Cortex of kidney (tissue), 1 donor: ENCODE data around the gene ID3.

Experiments used
- DNase-seq: peaks from one replicate; lab custom pipeline; 2025; lab: John Stamatoyannopoulos, UW

The ID3 gene, protein sequence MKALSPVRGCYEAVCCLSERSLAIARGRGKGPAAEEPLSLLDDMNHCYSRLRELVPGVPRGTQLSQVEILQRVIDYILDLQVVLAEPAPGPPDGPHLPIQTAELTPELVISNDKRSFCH

GRCh38 chr1:23559136-23559984, at the start of gene ID3:
Gene ID3, minus strand, starts transcription at chr1:23559501. Its CDS starts 75 bp downstream, at chr1:23559426.
- no peak for DNase-seq

DNA sequence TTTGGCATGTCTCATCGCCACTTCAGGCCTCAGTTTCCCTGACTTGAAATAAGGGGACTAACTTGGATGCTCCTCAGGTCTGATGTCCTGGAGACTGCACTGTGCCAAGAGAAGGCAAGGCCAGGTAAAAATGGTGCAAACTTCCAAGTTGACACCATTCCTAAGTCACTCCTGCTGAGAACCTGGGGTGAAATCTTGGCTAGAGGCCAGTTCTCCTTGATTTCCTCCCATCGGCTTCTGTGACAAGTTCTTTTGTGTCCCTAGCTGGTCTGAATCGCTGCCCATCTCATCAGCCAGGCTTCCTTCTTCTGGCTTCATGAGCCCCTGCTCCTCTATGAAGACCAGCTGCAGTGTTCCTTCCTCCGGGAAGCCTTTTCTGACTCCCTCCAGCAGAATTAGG, 48.6 kb upstream of the ID3 start:
- no peak for DNase-seq

DNA sequence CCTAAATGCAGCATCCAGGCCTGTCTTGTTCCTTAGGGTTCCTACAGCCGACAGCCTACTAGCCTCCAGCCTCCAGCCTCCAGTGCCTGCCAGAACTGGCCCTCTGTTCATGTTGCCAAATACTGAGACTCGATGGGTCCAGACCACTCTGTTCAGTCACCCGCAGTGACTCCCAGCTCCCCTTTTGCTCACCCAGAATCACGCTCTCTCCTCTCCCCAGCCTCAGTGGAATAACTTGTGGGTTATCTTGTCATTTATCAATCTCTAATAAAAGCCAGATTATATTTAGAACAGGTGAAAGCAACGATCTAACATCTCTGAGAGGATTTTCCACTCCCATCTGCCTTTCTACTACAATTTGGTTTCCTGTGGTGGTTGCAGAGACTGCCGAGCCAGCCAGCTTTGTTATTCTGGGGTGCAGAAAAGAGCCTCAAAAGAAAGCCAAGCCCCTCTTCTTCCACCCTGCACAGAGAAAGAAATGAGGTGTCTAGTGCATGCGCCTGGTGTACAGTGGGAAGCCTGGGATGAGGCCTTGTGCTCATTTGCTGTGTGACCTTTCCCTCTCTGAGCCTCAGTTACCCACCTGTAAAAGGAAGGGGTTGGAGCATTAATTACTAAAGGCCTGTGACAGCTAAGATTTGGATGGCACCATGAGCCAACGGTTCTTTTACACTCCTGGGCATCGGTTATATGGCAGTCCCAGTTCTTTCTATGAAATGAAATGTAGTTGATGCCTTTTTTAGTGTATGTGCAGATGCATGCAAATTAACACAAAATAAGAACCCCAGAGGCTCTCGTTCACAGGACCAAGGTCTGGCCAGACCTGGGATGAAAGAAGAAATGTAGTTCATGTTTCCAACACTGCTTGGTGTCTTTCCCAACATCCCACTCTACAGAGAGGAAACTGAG, 42.9 kb upstream of the ID3 start:
- DNase-seq = no peak

- DNase-seq = no peak
Observed at GRCh38 chr1:23601135-23601967, 42.0 kb upstream of the ID3 start.

- no peak for DNase-seq
Observed at GRCh38 chr1:23600283-23600682, 41.0 kb upstream of the ID3 start.

GRCh38 chr1:23599125-23599524, 39.8 kb upstream of the ID3 start:
- no peak for DNase-seq

DNA sequence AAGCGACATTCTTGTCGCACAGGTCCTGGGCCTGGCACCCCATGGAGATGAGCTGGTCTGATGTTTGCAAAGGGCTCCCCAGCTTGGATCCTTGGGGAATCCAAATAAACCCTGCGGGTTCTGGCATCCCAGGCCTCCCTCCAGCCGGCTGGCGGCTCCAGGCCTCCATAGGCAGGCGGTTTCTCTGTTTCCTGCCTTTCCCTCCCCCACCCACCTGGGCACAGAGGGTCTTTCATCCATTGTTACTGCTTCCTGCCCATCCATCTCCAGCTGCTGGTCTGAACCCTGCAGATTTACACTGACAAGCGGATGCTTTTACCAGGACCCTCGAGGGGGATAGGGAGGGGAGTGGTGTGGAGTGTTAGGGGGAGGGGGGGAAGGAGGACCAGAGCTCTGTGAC, 39.1 kb upstream of the ID3 start:
- DNase-seq = no peak

DNA sequence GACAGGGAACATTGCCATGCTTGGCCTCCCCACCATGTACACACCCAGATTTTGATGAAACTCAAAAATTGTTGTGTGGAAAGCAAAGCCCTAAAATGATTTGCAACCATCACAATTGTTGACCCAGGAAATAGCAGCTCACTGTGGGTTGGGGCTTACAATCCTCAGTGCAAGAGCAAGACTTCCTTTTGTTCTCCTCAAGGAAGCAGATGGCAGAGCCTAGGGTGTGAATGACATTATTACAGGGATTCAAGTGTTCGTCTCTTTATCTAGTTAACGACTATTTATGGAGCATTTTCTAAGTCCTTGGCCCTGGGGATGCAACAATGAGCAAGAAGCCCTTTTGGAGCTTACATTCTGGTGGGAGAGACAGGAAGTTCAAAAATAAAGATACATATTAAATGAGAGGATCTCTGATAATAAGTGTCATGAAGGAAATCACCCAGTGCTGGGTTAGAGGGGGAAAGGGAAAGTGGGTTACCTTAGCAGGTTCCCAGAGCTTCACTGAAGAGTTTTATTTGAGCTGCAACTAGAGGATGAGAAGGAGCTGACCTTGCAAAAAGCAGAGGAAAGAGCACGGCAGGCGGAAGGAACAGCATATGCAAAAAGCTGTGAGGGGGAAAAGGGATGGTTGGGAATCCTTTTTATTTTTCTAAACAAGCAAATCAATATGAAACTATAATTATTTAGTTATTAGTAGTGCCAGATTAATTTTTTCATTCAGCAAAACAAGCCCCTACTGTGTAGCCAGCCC, 38.5 kb upstream of the ID3 start:
- DNase-seq = no peak

DNA sequence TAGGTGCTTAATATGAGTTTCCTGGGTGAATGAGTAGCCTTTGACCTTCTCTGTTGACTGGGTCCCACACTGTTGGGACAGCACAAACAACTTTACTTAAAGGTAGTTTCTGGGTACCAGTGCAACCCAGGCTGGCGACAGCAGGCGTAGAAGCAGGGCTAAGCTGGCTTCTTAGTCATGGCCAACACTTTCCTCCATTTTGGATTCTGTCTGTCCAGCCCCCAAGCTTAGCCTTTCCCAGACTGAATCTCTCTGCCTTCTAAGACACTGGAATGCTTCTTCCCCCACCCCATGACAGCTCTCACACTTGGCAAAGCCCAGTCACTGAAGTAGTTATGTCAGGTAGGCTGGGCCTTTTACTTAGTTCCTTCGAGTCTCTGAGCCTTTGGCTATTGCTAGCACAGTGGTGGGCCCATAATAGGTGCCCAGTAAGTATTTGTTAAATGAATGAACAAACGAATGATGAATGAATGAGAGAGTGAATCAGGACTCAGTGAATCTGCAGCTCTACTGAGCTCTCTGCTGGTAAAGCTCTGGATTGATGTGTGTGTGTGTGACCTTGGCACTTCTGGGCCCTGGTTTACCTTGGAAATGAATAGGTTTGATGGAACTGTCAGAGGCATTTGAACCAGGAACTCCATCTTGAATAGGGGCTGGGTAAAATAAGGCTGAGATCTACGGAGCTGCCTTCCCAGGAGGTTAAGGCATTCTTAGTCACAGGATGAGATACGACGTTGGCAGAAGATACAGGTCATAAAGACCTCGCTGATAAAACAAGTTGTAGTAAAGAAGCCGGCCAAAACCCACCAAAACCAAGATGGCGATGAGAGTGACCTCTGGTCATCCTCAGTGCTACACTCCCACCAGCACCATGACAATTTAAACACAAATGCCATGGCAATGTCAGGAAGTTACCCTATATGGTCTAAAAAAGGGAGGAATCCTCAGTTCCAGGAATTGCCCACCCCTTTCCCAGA, 37.4 kb upstream of the ID3 start:
- no peak for DNase-seq

DNA sequence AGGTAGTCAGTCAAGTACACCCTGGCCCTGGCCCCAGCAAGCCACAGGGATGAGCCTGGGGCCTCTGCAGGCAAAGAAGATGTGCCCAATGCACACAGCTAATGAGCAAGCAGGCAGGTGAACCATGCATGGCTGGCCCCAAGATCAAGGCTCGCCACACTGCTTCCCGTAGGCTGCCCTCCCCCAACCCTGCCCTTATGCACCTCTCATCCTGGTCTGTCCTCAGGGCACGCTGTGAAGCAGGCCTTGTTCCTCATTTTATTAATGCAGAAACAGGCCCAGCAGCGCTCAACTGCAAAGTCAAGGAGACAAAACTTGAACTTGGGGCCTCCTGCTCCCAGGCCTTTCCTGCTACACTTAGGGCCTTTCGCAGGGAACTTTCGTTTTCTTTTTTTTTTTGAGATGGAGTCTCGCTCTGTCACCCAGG, 35.6 kb upstream of the ID3 start:
- no peak for DNase-seq

DNA sequence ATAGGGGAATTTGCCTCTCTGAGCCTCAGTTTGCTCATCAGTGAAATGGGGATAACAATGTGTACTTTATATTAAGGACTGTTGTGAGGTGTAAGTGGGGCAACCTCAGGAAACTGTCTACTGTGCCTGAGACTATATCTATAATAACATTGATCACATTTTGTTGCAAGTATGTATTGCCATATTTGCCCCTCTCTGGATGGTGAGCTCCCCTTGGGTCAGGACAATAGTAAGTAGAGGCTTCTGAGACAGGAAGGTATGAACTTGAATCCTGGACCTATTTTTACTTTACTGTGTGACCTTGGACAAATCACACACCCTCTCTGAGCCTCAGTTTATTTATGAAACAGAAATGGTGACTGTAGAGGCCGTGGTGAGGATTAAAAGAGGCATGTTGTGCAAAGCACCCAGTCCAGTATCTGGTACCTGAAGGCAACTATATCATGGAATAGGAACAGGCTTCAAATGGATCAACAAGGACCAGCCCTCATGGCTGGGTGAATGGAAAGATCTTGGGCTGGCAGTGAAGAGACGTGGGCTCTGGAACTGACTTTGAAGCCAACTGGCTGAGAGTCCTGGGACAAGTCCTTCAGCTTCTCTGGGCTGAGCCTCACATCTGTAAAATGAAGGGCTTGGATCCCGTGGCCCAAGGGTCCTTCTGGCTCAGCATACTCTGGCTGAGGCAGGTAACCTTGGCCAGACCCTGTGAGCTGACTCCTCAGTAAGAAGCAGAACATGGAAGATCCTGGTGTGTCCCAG, 35.0 kb upstream of the ID3 start:
- no peak for DNase-seq

- DNase-seq = no peak
Observed at GRCh38 chr1:23593556-23594148, 34.4 kb upstream of the ID3 start.

DNA sequence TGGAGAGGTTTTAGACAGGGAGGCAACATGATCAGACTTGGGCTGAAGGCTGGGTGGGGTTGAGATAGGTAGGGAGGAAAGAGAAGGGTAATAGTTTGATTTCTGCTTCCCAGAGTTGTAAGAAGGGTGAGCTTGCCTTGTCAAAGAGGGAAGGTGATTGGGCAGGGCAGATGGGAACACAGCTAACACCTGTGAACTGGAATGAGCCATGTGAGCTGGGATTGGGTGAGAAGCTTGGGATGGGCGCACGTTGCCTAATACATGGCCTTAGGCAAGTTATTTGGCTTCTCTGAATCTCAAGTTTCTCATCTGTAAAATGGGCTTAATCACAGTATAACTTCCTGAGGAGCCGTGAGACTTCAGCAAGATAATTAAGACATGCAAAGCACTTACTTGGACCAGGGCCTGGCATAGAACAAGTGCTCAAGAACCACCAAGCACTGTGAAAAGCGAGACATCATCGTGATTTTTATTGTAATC, 33.8 kb upstream of the ID3 start:
- DNase-seq = no peak

GRCh38 chr1:23592209-23592892, 33.0 kb upstream of the ID3 start:
- DNase-seq = no peak

DNA sequence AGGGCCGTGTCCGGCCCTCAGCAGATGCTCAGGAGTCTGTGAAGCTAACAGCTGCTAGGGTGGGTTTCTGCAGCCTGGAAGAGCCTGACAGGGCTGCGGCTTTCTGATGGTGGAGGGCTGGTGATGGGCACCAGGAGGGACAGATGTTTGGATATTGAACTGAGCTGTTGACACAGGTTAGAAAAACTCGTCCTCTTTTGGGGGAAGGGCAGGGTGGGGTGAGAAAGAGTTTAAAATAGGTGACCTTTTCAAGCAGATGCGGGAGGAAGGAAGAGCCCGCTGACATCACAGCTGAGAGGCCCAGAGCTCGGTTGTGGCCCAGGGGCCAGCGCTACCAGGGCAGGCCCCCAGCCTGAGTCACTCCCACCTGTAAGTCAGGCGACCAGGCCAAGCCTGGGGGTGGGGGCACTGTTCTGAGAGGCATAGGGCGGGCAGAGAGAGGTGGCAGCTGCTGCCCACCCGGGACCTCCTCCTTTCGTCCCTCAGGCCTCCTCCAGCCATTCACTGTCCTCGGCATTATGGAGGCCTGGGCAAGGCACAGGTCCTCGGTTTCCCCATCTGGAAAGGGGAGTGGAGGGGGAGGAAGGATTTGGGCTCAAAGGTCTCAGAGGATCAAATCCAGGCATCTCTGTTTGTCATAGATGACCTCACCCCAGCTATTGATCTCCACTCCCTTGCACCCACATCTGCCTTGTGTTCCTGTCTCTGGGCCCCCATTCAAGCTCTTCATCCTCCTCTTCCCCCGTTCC, 32.3 kb upstream of the ID3 start:
- DNase-seq = no peak

GRCh38 chr1:23590058-23590783, 30.9 kb upstream of the ID3 start:
- no peak for DNase-seq

GRCh38 chr1:23589585-23589986, 30.3 kb upstream of the ID3 start:
- no peak for DNase-seq
